ENCODE data around the gene RIPK4.

RIPK4 gene

DNA sequence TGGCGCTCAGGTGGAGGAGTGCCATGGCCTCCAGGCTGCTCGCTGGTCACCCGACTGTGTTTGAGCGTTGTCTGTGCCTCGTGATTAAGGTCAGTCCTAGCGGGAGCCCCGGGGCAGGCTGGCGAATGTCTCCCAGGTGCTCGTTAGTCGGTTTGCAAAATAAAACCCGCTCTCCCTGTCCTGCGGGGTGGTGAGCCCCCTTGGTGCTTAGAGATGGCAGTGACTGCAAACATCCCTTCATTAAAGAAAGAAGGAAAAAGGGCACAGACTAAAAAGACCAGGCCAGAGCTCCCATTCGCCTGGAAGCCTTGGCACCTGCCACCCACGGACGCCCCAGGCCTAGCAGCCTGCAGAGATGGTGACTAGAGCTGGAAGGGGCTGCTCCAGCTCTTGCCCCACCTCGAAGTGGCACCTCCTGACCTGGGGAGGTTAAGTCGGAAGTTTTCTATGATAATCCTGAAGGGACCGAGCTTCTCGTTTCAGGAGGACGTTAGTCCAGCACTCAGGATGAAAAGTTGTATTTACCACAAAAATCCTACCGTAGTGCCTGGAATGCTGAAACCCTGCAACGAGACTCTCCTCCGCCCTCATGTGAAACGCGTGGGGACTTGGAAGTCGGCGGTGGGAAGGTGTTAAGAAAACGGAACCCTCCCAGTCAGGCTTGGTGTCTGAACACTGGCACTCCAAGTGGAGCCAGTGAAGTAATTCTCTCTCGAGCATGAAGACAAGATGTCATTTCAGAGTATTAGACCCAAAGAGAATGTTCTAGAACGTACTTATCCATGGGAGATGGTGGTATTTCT, 24.6 kb downstream of the RIPK4 start:
- ChIA-PET CTCF (no interaction called here), POLR2A (no interaction called here)
- DNase-seq (ENCODE audit: extremely low spot score): no peak
- TF ChIP-seq LEF1 (IDR thresholded peaks at IDR 0.05; ENCODE audit: borderline replicate concordance) (no peak), BHLHE40 (IDR thresholded peaks at IDR 0.05; ENCODE audit: borderline replicate concordance) (no peak)

DNA sequence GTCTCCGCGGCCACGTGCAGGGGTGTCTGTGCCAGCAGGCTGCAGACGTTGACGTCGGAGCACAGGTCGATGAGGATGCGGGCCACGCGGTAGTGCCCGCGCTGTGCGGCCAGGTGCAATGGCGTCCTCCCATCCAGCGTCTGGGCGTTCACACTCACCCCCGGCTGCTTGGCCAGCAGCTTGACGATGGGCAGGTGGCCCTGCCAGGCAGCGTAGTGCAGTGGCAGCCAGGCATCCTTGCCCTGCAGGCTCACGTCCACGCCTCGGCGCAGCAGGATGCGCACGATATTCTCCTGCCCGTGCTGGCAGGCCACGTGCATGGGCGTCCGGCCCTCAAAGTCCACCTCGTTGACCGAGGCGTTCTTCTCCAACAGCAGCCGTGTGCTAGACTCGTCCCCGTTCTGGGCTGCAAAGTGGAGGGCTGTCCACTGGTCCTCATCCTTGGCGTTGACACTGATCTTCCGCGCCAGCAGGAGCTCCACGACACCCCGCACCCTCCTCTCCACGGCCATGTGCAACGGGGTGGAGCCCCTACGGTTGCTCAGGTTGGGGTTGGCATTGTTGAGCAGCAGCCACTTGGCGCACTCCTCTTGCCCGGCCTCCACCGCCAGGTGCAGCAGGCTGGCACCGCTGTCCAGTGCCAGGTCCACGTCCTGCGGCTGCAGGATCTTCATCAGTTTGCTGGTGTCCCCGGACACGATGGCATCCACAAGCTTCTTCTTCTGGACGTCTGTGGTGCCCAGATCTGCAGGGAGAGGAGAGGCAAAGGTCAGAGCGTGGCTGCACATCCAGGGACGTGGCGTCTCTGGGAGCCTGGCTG, 25.4 kb downstream of the RIPK4 start:
- ChIA-PET POLR2A (no interaction called here), CTCF (no interaction called here)
- TF ChIP-seq L3MBTL2 (conservative IDR thresholded peaks at IDR 0.05) (no peak), NFRKB (IDR thresholded peaks at IDR 0.05) (no peak), TARDBP (IDR thresholded peaks at IDR 0.05) (no peak), FOXA1 (IDR thresholded peaks at IDR 0.05) (no peak), BHLHE40 (IDR thresholded peaks at IDR 0.05; ENCODE audit: borderline replicate concordance) (no peak)
- no peak for DNase-seq (ENCODE audit: extremely low spot score)

DNA sequence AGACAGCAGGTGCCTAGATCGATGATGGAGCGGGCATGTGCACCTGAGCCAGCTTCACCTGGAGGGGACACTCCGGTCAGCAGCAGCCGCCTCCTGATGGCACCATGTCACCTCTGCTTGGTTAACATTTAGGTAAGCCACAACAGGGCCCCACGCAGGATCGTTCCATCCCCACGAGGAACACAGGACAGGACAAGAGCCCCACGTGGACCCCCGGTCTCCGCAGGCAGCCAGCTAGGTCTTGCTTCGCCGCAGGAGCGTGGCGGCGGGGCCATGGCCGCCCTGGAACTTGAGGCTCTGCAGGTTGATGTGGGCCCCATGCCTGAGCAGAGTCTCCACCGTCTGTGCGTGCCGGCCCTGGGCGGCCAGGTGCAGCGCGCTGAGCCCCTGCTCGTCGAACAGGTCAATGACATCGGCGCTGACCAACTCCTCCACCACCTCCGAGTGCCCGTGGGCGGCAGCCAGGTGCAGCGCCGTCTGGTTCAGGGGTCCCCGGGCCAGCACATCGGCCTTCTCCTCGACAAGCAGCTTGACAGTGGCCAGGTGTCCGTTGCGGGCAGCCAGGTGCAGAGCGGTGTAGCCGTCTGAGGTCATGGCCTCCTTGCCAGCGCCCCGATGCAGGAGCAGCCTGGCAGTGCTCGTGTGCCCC, 26.1 kb downstream of the RIPK4 start:
- no peak for DNase-seq (ENCODE audit: extremely low spot score)
- TF ChIP-seq HDGF (IDR thresholded peaks at IDR 0.05; ENCODE audit: borderline replicate concordance) (no peak), BHLHE40 (IDR thresholded peaks at IDR 0.05; ENCODE audit: borderline replicate concordance) (no peak), LEF1 (IDR thresholded peaks at IDR 0.05; ENCODE audit: borderline replicate concordance) (no peak), FOXA1 (IDR thresholded peaks at IDR 0.05) (no peak)
- ChIA-PET POLR2A (no interaction called here), CTCF (interaction anchor here (0.6 kb wide), 1 partner anchor 57 kb away, joined by 3 read pairs; no protein-coding TSS in a partner anchor)

DNA sequence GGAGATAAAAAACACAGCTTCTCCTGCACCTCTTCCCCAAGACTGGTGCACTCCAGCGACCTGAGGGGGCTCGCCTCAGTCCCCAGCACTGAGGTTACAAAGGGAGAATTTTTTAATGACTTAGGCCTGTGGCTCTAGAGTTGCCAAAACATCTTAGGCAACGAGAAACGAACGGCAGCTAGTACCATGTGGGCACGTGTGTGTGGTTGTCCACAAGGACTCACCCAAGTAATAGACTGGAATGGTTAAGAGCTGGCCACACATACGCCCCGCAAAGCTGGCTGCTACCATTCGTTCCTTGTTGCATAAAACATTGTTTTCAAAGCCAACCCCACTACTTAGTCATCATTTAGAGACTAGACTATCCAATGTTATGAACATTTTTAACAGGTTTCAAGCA, 26.9 kb downstream of the RIPK4 start:
- DNase-seq (ENCODE audit: extremely low spot score): no peak
- CTCF ChIA-PET: interaction anchor here (0.6 kb wide), 1 partner anchor 56 kb away, joined by 3 read pairs; no protein-coding TSS in a partner anchor
- POLR2A ChIA-PET: no interaction called here
- no peak for TF ChIP-seq FOXK2 (IDR thresholded peaks at IDR 0.05)

DNA sequence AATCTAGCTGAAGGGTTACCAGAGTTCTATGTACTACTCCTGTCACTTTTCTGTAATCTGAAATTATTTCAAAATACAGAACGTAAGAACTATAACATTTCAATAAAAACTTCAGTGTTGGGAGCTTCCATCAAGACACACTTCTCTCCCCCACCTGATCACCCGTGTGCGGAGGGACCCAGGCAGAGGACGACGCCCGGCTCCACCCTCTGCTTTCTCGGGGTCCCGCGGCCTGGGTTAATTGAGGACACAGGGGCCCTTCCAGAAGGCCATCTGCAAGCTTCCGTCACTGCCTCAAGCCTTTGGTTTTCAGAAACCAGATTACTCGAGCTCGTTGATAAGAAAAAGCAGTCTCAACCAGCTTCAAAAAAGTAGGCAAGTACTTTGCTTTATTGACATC, 27.8 kb downstream of the RIPK4 start:
- CTCF ChIA-PET: no interaction called here

DNA sequence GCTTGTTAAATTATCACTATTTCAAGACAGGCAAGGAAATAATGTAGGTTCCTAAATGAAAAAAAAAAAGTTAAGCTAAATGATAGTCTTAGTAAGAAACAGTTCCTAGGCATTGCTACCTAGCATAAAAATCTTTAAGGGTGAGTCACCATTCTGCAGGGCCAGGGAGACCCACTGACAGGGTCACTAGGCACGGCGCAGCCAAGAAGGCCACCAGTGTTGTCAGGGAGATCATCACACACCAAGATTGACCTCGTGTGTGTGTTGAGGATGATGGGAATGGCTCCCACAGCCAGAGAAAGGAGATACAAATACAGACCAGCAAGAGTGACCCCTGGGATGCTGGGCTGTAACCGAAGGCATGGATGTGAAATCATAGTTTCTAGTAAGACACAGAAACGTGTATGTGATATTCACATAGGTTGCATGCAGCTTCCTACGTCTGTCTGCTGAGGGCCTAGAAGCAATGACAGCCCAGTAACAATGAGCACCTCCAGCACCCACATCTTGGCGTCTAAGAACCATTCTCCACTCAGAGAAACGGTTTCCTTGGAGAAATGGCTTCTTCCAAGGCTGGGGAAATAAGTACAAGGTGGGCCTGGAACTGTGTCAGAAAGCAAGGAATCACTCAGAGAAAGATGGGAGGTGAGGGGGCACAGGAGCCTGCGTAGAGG, 29.1 kb downstream of the RIPK4 start:
- no peak for DNase-seq (ENCODE audit: extremely low spot score)
- ChIA-PET CTCF (no interaction called here), POLR2A (no interaction called here)
- TF ChIP-seq ARNT (IDR thresholded peaks at IDR 0.05) (no peak), FOXK2 (IDR thresholded peaks at IDR 0.05) (no peak), TARDBP (IDR thresholded peaks at IDR 0.05) (no peak), L3MBTL2 (conservative IDR thresholded peaks at IDR 0.05) (no peak), HDGF (IDR thresholded peaks at IDR 0.05; ENCODE audit: borderline replicate concordance) (no peak), FOXM1 (IDR thresholded peaks at IDR 0.05; ENCODE audit: borderline replicate concordance) (no peak), SP1 (IDR thresholded peaks at IDR 0.05) (no peak), CTBP1 (IDR thresholded peaks at IDR 0.05; ENCODE audit: borderline replicate concordance) (no peak), ZNF384 (IDR thresholded peaks at IDR 0.05) (no peak), FOXA1 (IDR thresholded peaks at IDR 0.05) (no peak), LEF1 (IDR thresholded peaks at IDR 0.05; ENCODE audit: borderline replicate concordance) (no peak), ELF4 (IDR thresholded peaks at IDR 0.05) (no peak), BHLHE40 (IDR thresholded peaks at IDR 0.05; ENCODE audit: borderline replicate concordance) (no peak), NFRKB (IDR thresholded peaks at IDR 0.05) (no peak), SUZ12 (IDR thresholded peaks at IDR 0.05) (no peak)
- TF ChIP-seq, protein P1, sequence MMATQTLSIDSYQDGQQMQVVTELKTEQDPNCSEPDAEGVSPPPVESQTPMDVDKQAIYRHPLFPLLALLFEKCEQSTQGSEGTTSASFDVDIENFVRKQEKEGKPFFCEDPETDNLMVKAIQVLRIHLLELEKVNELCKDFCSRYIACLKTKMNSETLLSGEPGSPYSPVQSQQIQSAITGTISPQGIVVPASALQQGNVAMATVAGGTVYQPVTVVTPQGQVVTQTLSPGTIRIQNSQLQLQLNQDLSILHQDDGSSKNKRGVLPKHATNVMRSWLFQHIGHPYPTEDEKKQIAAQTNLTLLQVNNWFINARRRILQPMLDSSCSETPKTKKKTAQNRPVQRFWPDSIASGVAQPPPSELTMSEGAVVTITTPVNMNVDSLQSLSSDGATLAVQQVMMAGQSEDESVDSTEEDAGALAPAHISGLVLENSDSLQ (IDR thresholded peaks at IDR 0.05): no peak

More for the DNA sequence above, 27.8 kb downstream of the RIPK4 start:
- TF ChIP-seq CTBP1 (IDR thresholded peaks at IDR 0.05; ENCODE audit: borderline replicate concordance) (no peak), LEF1 (IDR thresholded peaks at IDR 0.05; ENCODE audit: borderline replicate concordance) (no peak), SP1 (IDR thresholded peaks at IDR 0.05) (no peak), BHLHE40 (IDR thresholded peaks at IDR 0.05; ENCODE audit: borderline replicate concordance) (no peak), SUZ12 (IDR thresholded peaks at IDR 0.05) (no peak), FOXM1 (IDR thresholded peaks at IDR 0.05; ENCODE audit: borderline replicate concordance) (no peak), ZNF384 (IDR thresholded peaks at IDR 0.05) (no peak)
- TF ChIP-seq, protein P1 (IDR thresholded peaks at IDR 0.05): no peak
- no peak for DNase-seq (ENCODE audit: extremely low spot score)
- POLR2A ChIA-PET: no interaction called here

DNA sequence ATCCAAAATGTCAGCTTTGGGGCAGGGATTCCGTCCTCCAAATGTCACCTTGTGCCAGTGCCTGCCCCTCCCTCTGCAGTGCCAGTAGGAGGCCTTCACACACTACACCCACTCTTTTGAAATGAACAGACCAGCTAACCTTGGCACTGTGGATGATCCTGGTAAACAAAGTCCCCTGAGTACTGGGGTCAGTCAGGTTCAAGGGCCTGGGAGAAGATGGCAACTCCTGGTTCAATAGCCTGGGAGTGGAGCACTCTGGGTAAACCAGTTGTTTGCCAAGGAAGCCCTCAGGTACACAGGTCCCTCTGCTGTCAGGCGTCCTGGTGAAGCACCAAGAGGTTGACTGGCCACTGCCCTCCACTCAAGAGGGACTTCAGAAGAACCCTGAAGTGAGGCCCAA, 30.4 kb downstream of the RIPK4 start:
- TF ChIP-seq NFRKB (IDR thresholded peaks at IDR 0.05): no peak
- no peak for TF ChIP-seq FOXA1 (IDR thresholded peaks at IDR 0.05)
- TF ChIP-seq ZNF384 (IDR thresholded peaks at IDR 0.05): no peak
- TF ChIP-seq FOXM1 (IDR thresholded peaks at IDR 0.05; ENCODE audit: borderline replicate concordance): no peak
- no peak for TF ChIP-seq ELF4 (IDR thresholded peaks at IDR 0.05)
- no peak for TF ChIP-seq TARDBP (IDR thresholded peaks at IDR 0.05)
- no peak for TF ChIP-seq L3MBTL2 (conservative IDR thresholded peaks at IDR 0.05)
- no peak for TF ChIP-seq SUZ12 (IDR thresholded peaks at IDR 0.05)
- TF ChIP-seq SP1 (IDR thresholded peaks at IDR 0.05): no peak
- TF ChIP-seq ARNT (IDR thresholded peaks at IDR 0.05): no peak
- TF ChIP-seq CTBP1 (IDR thresholded peaks at IDR 0.05; ENCODE audit: borderline replicate concordance): no peak
- TF ChIP-seq, protein P1 (IDR thresholded peaks at IDR 0.05): no peak
- no peak for TF ChIP-seq HDGF (IDR thresholded peaks at IDR 0.05; ENCODE audit: borderline replicate concordance)
- no peak for TF ChIP-seq LEF1 (IDR thresholded peaks at IDR 0.05; ENCODE audit: borderline replicate concordance)
- no peak for TF ChIP-seq FOXK2 (IDR thresholded peaks at IDR 0.05)
- no peak for TF ChIP-seq BHLHE40 (IDR thresholded peaks at IDR 0.05; ENCODE audit: borderline replicate concordance)
- no peak for DNase-seq (ENCODE audit: extremely low spot score)
- POLR2A ChIA-PET: no interaction called here
- CTCF ChIA-PET: no interaction called here

All from HEK293T (cell line).